ENCODE measurements around the gene TASP1. TPM values are rescaled to one million over a fixed set of nuclear protein-coding genes. Genes with fewer than 3 reads are reported as not detected.

TASP1 gene
- total RNA-seq, 1 experiment from 2014 or later: 9.5 TPM

- Mint-ChIP-seq H3K27me3 (ENCODE audit: low read depth) (no peaks in the 10 kb centered on the region), H3K4me3 (no peak overlapping the region), H3K9me3 (no peaks in the 10 kb centered on the region), H3K27ac (no peak overlapping the region), H3K4me1 (no peaks in the 10 kb centered on the region), H3K36me3 (ENCODE audit: insufficient read depth in 1 of 3, low read depth in 3 of 3) (peaks cover 7 to 13% (median 9%) of the 10 kb centered on the region in 3 experiments; a peak in 6 of 7 replicates)
- no peak overlapping the region for H3K18ac ChIP-seq (ENCODE audit: insufficient read length, low read depth, low read length)
- H3K14ac ChIP-seq (ENCODE audit: insufficient read depth, low read length): no peak overlapping the region
- H3K23me2 ChIP-seq (ENCODE audit: insufficient read length, low read depth, low read length, poor library complexity, severe bottlenecking): no peaks in the 10 kb centered on the region
- no peaks in the 10 kb centered on the region for H3K27me3 ChIP-seq (ENCODE audit: insufficient read depth, low read length)
- no peak overlapping the region for H3K4ac ChIP-seq (ENCODE audit: low read depth, low read length)
- H2BK5ac ChIP-seq (ENCODE audit: insufficient read length, low read length): no peak overlapping the region
- no peak overlapping the region for H3K23ac ChIP-seq (ENCODE audit: insufficient read length, low read depth, low read length)
- no peaks in the 10 kb centered on the region for H3K79me1 ChIP-seq (ENCODE audit: insufficient read depth, low read depth, low read length, poor library complexity, severe bottlenecking)
- H4K91ac ChIP-seq (ENCODE audit: insufficient read length, low read depth, low read length): no peak overlapping the region
- WGBS (ENCODE audit: extremely low coverage, insufficient read length, low lambda C conversion rate): no CpG with 5 or more reads among the region's 1 CpG
- H3K4me2 ChIP-seq (ENCODE audit: insufficient read depth, insufficient read length, low read length): no peak overlapping the region
- no peaks in the 10 kb centered on the region for H3K4me1 ChIP-seq (ENCODE audit: insufficient read depth, low read length)
- no peak overlapping the region for H3K27ac ChIP-seq (ENCODE audit: insufficient read length, low read depth, low read length)
- H3T11ph ChIP-seq (ENCODE audit: low read length): no peak overlapping the region
- H2AFZ ChIP-seq (ENCODE audit: low read length): no peak overlapping the region
- no peak for TF ChIP-seq CTCF (conservative IDR thresholded peaks at IDR 0.05)
- H2BK15ac ChIP-seq (ENCODE audit: low read depth, low read length): no peak overlapping the region
- no peak overlapping the region for H2BK120ac ChIP-seq (ENCODE audit: low read depth, low read length, poor library complexity, severe bottlenecking)
- no peak overlapping the region for H2BK12ac ChIP-seq (ENCODE audit: insufficient read length, low read depth, low read length)
- H2AK5ac ChIP-seq (ENCODE audit: insufficient read length, low read length): no peak overlapping the region
- no peaks in the 10 kb centered on the region for H4K20me1 ChIP-seq (ENCODE audit: control insufficient read depth, insufficient read depth, insufficient read length)
- no peaks in the 10 kb centered on the region for H3K79me2 ChIP-seq (ENCODE audit: insufficient read depth, low read length)
- no peaks in the 10 kb centered on the region for H3K9me3 ChIP-seq (ENCODE audit: control insufficient read depth, low read depth, low read length)
- no peak for DNase-seq
- H2BK20ac ChIP-seq (ENCODE audit: low read depth, low read length, poor library complexity, severe bottlenecking): no peak overlapping the region
- no peak overlapping the region for H4K8ac ChIP-seq (replicated peaks; ENCODE audit: insufficient read length, low read depth, low read length)
- no peak overlapping the region for H3K9ac ChIP-seq (ENCODE audit: extremely low read depth, insufficient read length, low read length)
- no peak overlapping the region for H3K56ac ChIP-seq (ENCODE audit: insufficient read length, low read depth, low read length)
- no peak overlapping the region for H4K5ac ChIP-seq (ENCODE audit: insufficient read length, low read depth, low read length)
Observed at GRCh38 chr20:13524339-13524738, 114.4 kb downstream of the TASP1 start.

Measured in H9 (cell line).